Thoracic aorta (tissue), 2 donors: ENCODE measurements around the gene KRTAP10-4. TPM values are rescaled to one million over a fixed set of nuclear protein-coding genes. Genes with fewer than 3 reads are reported as not detected.

Source experiments
- ATAC-seq: fragments of 150-250 bp; one replicate; pipeline ENCODE4 v1.8.0; 2017; ENCODE audit warnings: low read depth; ENCODE audit not compliant: insufficient number of reproducible peaks, low FRiP score
- DNase-seq: peaks from one replicate; pipeline ENCODE4 v3.0.0-alpha.2; 2020; ENCODE audit warnings: low spot score
- H3K27ac ChIP-seq, 2 donors: fragments of 200-600 bp; sonication (generic); 1 replicate in 1 of 2; 2 replicates in 1 of 2; pipeline ENCODE4 v1.5.1; 2016; ENCODE audit warnings: mild to moderate bottlenecking in 2 of 2, moderate library complexity in 2 of 2
- H3K27me3 ChIP-seq: fragments of 200-600 bp; sonication (generic); replicated peaks from 2 replicates; pipeline ENCODE4 v1.6.0; 2016; ENCODE audit warnings: mild to moderate bottlenecking; ENCODE audit not compliant: insufficient read depth
- H3K36me3 ChIP-seq: fragments of 200-600 bp; sonication (generic); one replicate; pipeline ENCODE4 v1.5.1; 2016
- H3K4me1 ChIP-seq, 2 donors: fragments of 200-600 bp; sonication (generic); 1 replicate in 1 of 2; 2 replicates in 1 of 2; pipeline versions ENCODE4 v1.5.1 to v1.6.0; 2016; ENCODE audit warnings: low read depth in 2 of 2, mild to moderate bottlenecking in 1 of 2; ENCODE audit not compliant: control insufficient read depth in 1 of 2
- H3K4me3 ChIP-seq: fragments of 200-600 bp; sonication (generic); 2 replicates; pipeline ENCODE4 v1.5.1; 2016; ENCODE audit warnings: mild to moderate bottlenecking
- H3K9me3 ChIP-seq: fragments of 200-600 bp; sonication (generic); 2 replicates; pipeline ENCODE4 v1.5.1; 2016
- total RNA-seq, 2 donors: library from RNA; depleted of rRNA; stranded (reverse); fragments of >200 nt; gene quantifications; one replicate each; pipeline versions ENCODE4 v1.1.0 to v1.2.3, GENCODE V29; 2016
- TF ChIP-seq, protein P1 (sequence below): fragments of 200-600 bp; sonication (generic); IDR thresholded peaks from one replicate; pipeline ENCODE4 v1.5.1; 2019; ENCODE audit warnings: antibody characterized with exemption

KRTAP10-4 gene
- total RNA-seq, 2 donors from 2014 or later: not detected

DNA sequence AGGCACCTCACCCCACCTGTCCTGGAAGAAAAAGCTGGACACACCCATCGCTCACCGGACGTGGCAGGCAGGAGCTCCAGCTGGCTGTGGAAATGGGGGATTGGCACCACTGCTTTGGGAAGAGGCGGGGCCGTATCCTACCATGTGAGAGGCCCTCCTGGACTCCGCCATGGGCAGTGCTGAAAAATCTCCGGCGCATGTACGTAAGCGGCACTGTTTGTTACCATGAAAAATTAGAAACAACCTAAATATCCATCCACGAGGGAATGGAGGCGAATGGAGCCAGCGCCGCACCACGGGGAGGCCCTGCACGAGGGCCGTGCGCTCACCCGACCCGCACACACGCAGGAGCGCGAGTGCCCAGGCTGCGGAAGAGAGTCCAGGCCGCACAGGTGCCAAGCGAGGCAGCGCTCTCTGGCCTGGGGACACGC, 41.4 kb downstream of the KRTAP10-4 start:
- TF ChIP-seq, protein P1, sequence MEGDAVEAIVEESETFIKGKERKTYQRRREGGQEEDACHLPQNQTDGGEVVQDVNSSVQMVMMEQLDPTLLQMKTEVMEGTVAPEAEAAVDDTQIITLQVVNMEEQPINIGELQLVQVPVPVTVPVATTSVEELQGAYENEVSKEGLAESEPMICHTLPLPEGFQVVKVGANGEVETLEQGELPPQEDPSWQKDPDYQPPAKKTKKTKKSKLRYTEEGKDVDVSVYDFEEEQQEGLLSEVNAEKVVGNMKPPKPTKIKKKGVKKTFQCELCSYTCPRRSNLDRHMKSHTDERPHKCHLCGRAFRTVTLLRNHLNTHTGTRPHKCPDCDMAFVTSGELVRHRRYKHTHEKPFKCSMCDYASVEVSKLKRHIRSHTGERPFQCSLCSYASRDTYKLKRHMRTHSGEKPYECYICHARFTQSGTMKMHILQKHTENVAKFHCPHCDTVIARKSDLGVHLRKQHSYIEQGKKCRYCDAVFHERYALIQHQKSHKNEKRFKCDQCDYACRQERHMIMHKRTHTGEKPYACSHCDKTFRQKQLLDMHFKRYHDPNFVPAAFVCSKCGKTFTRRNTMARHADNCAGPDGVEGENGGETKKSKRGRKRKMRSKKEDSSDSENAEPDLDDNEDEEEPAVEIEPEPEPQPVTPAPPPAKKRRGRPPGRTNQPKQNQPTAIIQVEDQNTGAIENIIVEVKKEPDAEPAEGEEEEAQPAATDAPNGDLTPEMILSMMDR: no peak
- Histone ChIP-seq H3K36me3 (no peaks in the 10 kb centered on the region), H3K4me3 (no peak overlapping the region), H3K4me1 (no peaks in the 10 kb centered on the region), H3K9me3 (peaks cover 4% of the 10 kb centered on the region), H3K27me3 (no peaks in the 10 kb centered on the region), H3K27ac (no peak overlapping the region)
- DNase-seq (no peak), ATAC-seq (no peak)

DNA sequence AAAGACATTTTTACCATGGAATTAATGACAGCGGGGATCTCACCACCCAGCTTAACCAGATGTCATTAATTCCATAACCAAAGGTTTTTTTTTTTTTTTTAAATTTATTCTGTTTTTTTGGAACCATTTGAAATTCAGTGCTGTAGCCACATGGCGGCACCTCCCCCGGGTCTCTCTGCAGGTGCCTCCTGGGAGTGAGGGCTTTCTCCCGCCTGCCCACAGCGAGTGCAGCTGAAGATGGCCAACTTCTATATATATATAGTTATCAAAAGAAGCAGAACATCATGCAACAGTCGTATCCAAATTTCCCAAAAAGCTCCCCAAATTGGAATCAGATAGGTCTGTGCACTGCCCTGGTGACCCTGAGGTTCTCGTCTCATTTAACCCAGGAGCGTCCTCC, 41.9 kb downstream of the KRTAP10-4 start:
- Histone ChIP-seq H3K27me3 (no peaks in the 10 kb centered on the region), H3K36me3 (no peaks in the 10 kb centered on the region), H3K4me3 (no peak overlapping the region), H3K4me1 (no peaks in the 10 kb centered on the region), H3K9me3 (peaks cover 4% of the 10 kb centered on the region), H3K27ac (no peak overlapping the region)
- ATAC-seq (no peak), DNase-seq (no peak)
- TF ChIP-seq, protein P1: no peak

DNA sequence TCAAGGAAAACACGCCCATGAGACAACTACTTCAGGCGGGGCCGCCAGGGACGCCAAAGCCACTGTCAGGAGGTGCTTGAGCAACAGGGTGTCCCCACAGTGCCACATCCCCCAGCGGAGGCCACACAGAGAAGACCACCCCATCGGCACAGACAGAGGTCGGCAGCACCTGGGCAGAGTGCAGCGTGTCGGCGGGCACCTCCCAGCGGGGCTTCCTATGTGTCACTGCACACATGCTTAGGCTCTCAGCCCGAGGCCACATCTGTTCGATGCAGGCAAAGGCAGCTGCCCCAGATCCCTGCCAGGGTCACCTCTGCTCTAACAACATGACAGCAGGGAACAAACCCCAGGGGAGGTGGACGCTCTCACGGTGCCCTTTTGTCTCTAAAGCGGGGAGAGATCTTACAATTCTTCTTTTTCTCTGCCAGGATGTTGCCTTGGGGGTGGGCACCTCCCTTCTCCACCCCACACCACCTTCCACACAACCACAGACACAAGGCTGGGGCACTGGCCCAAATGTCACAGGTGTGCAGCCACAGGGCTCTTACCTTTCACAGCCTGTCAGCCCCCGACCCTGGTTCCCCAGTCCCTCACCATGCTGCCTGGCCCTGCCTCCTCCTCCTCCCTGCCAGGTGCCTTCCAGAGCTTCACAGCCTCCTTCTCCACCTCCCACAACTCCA, 42.5 kb downstream of the KRTAP10-4 start:
- no peak for DNase-seq
- Histone ChIP-seq H3K27me3 (no peaks in the 10 kb centered on the region), H3K9me3 (no peaks in the 10 kb centered on the region), H3K36me3 (no peaks in the 10 kb centered on the region), H3K27ac (no peak overlapping the region), H3K4me3 (no peak overlapping the region), H3K4me1 (no peaks in the 10 kb centered on the region)
- ATAC-seq: no peak
- TF ChIP-seq, protein P1: no peak

DNA sequence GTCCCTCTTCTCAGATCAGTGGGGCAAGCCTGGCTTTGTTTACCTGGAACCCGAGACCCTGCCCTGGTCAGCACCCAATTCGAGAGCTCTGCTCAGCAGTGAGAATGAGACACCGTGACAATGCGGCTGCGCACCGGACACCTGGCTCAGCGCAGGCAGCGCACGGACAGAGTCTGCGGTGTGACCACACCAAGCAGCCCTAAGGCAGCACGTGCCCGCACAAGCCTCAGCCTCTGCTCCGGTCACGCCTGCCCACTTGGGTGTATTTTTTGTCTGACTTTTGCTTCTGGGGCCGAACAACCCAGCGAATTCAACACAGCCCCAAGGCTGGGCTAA, 43.0 kb downstream of the KRTAP10-4 start:
- Histone ChIP-seq H3K9me3 (no peaks in the 10 kb centered on the region), H3K4me3 (no peak overlapping the region), H3K27ac (no peak overlapping the region), H3K4me1 (no peaks in the 10 kb centered on the region), H3K27me3 (no peaks in the 10 kb centered on the region), H3K36me3 (no peaks in the 10 kb centered on the region)
- ATAC-seq (no peak), DNase-seq (no peak)
- TF ChIP-seq, protein P1: no peak

DNA sequence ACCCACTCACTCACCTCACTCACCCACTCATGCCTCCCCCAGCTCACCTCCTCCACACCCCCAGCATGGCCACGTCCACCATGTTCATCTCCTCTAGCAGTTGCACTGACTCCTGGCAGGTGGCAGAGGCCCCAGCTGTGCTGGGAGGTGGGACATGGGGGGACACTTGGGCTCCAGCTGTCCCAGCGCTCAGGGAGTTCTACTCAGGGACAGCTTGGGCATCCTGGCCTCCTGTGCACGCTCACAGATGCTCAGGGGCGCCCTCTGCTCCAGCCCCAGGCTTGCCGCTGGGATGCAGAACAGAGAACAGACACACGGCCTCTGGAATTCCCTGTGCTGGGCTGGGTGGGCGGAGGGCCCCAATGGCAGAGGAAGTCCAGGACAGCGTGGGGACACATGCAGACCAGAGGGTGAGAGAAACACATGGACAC, 43.6 kb downstream of the KRTAP10-4 start:
- no peaks in the 10 kb centered on the region for H3K4me1 ChIP-seq

More for the DNA sequence above, 43.6 kb downstream of the KRTAP10-4 start:
- Histone ChIP-seq H3K27ac (no peak overlapping the region), H3K36me3 (no peaks in the 10 kb centered on the region), H3K27me3 (no peaks in the 10 kb centered on the region), H3K9me3 (no peaks in the 10 kb centered on the region), H3K4me3 (no peak overlapping the region)
- DNase-seq (no peak), ATAC-seq (no peak)
- TF ChIP-seq, protein P1: no peak
